Measurements from ENCODE around the gene TFF2.

TFF2 gene

DNA sequence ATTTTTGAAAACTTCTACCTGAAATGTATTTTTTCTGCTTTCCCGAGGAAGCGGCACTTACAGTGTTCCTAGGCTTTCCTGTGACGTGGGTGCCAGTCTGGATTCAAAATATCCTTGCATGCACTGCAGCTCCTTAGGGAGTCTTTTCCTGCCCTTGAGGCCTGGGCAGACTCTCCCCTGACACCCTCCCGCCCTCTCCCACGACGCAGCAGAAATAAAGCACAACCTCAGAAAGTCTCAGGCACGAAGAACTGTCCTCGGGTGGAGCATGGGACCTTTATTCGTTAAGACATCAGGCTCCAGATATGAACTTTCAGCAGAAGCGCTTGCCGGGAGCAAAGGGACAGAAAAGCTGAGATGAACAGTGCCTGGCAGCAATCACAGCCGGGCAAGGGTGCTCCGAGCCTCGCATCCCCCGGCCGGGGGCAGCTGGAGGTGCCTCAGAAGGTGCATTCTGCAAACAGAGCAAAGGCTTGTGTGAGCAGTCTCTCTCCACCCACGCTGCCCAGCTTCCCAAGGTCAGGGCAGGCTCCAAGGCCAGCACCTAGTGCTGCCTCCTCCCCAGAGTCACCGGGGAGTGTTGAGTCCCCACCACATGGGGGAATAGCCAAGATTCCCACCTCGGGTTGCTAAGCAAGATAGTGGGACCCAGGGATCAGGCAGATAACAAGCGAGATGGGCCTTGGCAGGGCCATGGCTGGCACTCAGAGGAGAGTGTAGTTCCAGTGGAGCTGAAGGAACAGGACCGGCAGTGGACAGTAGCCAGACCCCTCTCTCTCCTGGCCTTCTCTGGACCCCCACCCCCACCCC, 38.8 kb downstream of the TFF2 start:
- H3K9ac ChIP-seq (ENCODE audit: low read depth, low read length): no peak overlapping the region
- no peaks in the 10 kb centered on the region for H3K9me3 ChIP-seq (ENCODE audit: control insufficient read depth, insufficient read depth, low read length)
- no peaks in the 10 kb centered on the region for H3K36me3 ChIP-seq (ENCODE audit: control insufficient read depth, insufficient read depth, low read length)
- H3K4me3 ChIP-seq (ENCODE audit: low read depth, low read length): no peak overlapping the region
- H3K27me3 ChIP-seq (ENCODE audit: control insufficient read depth, insufficient read depth, low read length): peaks cover 4% of the 10 kb centered on the region
- H3K4me1 ChIP-seq (ENCODE audit: control insufficient read depth, insufficient read depth, low read length): peaks cover 11% of the 10 kb centered on the region

DNA sequence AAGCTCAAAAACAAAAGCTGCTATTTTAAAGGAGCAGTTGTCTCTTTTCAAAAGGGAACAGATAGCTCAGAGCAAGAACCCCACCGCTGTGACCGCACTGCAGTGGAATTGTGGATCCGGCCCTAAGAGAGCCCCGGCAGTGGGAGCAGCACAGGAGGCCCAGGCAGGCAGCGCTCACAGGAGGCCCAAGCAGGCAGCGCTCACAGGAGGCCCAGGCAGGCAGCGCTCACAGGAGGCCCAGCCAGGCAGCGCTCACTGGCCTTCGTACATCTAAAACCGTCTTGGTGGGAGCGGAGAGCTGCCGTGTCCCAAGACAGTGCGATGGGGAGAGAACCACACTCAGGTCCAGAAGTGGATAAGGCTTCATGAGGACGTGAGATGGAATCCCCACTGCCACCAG, 39.6 kb downstream of the TFF2 start:
- Histone ChIP-seq H3K4me1 (ENCODE audit: control insufficient read depth, insufficient read depth, low read length) (peaks cover 9% of the 10 kb centered on the region), H3K27me3 (ENCODE audit: control insufficient read depth, insufficient read depth, low read length) (peaks cover 4% of the 10 kb centered on the region)

DNA sequence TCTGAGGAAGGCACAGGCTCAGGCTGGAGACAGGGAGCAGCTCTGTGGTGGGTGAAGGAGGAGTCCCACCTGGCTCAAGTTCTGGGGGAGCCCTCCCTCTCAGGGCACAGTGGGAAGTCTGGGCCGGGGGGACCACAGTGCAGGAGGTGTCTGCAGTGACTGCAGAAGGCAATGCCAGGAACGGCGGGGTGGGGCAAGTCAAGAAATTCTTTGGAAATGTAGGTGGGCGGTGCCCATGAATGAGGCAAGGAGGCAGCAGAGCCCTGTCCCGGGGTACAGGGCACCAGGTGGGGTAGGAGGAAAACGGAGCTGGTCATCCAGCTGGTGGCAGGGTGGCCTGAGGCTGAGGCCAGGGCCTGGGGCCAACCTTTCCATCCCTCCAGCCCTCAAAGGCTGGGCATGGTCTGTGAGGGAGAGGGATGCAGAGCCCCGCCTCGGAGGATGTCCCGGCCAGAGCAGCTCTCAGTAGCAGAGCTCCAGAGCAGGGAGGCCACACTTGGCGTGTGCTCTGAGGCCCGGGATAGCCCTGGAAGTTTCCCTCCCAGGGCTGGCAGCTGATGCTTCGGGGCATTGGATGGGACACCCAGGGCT, 40.3 kb downstream of the TFF2 start:
- Histone ChIP-seq H3K4me3 (ENCODE audit: low read depth, low read length) (peak overlapping the region; percentile 33), H3K36me3 (ENCODE audit: control insufficient read depth, insufficient read depth, low read length) (no peaks in the 10 kb centered on the region), H3K27me3 (ENCODE audit: control insufficient read depth, insufficient read depth, low read length) (peaks cover 4% of the 10 kb centered on the region), H3K9ac (ENCODE audit: low read depth, low read length) (no peak overlapping the region), H3K4me1 (ENCODE audit: control insufficient read depth, insufficient read depth, low read length) (peaks cover 9% of the 10 kb centered on the region), H3K9me3 (ENCODE audit: control insufficient read depth, insufficient read depth, low read length) (no peaks in the 10 kb centered on the region)

More for the DNA sequence above, 39.6 kb downstream of the TFF2 start:
- H3K4me3 ChIP-seq (ENCODE audit: low read depth, low read length): no peak overlapping the region
- no peaks in the 10 kb centered on the region for H3K9me3 ChIP-seq (ENCODE audit: control insufficient read depth, insufficient read depth, low read length)
- no peaks in the 10 kb centered on the region for H3K36me3 ChIP-seq (ENCODE audit: control insufficient read depth, insufficient read depth, low read length)
- no peak overlapping the region for H3K9ac ChIP-seq (ENCODE audit: low read depth, low read length)

DNA sequence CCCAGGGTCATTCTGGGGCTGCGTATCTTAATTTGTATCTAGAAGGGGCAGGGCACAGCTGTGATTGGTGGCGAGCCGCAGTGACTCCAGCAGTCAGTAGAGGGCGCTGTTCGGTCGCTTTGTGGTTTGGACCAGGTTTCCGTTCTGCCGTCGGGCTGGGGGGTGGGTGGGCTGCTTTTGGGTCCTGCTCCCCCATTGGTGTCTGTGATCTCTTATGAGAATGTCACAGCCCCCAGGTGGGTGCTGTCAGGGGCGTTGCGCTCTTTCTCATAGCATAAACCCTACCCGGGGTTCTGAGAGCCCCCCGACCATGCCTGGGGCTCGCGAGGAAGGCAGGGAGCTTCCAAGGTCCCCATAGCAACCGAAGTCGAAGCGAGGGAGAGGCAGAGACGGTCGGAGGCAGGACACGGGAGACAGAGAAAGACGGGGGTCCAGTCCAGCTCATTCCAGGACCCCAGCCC, 41.0 kb downstream of the TFF2 start:
- no peak overlapping the region for H3K9ac ChIP-seq (ENCODE audit: low read depth, low read length)
- peaks cover 9% of the 10 kb centered on the region for H3K4me1 ChIP-seq (ENCODE audit: control insufficient read depth, insufficient read depth, low read length)
- peaks cover 4% of the 10 kb centered on the region for H3K27me3 ChIP-seq (ENCODE audit: control insufficient read depth, insufficient read depth, low read length)
- no peaks in the 10 kb centered on the region for H3K9me3 ChIP-seq (ENCODE audit: control insufficient read depth, insufficient read depth, low read length)
- no peaks in the 10 kb centered on the region for H3K36me3 ChIP-seq (ENCODE audit: control insufficient read depth, insufficient read depth, low read length)
- H3K4me3 ChIP-seq (ENCODE audit: low read depth, low read length): peak overlapping the region; percentile 33

DNA sequence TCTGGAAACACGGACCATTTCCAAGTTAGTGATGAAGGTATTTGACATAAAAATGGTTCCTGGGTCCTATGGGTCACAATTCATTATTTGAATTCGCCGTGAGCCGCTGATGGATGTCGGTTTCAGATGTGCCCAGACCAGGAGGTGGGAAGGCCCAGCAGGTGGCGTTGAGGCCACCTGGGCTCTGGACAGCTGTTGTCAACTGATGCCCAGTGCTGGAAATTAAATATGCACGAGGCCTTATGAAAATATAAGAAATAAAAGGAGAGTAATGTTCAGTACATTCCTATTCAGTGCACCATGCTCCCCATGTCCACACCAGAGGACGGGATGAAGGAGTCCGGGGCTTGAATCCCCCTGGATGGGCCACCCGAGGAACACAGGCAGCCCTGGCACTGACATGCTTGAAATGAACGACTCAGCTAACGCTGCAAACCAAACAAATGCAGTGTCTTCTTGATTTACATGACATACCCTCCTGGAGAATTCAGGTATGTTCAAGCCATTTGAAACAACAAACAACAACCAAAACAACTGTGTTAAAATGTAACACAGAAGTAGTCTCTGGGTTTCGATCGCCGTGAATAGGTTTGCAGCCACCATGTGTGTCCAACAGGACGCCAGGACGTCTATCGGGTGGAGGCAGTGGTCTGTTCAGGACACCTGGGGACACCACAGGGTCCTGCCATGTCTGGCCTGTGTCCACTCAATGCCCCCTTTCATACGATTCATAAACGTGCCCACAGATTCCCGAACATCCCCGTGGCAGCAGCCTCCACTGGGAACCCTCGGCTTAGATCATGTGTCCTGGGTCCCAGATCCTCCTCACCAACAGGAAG, 41.7 kb downstream of the TFF2 start:
- H3K9ac ChIP-seq (ENCODE audit: low read depth, low read length): no peak overlapping the region
- no peaks in the 10 kb centered on the region for H3K36me3 ChIP-seq (ENCODE audit: control insufficient read depth, insufficient read depth, low read length)
- H3K27me3 ChIP-seq (ENCODE audit: control insufficient read depth, insufficient read depth, low read length): peaks cover 4% of the 10 kb centered on the region
- peaks cover 8% of the 10 kb centered on the region for H3K4me1 ChIP-seq (ENCODE audit: control insufficient read depth, insufficient read depth, low read length)
- H3K4me3 ChIP-seq (ENCODE audit: low read depth, low read length): no peak overlapping the region
- no peaks in the 10 kb centered on the region for H3K9me3 ChIP-seq (ENCODE audit: control insufficient read depth, insufficient read depth, low read length)

DNA sequence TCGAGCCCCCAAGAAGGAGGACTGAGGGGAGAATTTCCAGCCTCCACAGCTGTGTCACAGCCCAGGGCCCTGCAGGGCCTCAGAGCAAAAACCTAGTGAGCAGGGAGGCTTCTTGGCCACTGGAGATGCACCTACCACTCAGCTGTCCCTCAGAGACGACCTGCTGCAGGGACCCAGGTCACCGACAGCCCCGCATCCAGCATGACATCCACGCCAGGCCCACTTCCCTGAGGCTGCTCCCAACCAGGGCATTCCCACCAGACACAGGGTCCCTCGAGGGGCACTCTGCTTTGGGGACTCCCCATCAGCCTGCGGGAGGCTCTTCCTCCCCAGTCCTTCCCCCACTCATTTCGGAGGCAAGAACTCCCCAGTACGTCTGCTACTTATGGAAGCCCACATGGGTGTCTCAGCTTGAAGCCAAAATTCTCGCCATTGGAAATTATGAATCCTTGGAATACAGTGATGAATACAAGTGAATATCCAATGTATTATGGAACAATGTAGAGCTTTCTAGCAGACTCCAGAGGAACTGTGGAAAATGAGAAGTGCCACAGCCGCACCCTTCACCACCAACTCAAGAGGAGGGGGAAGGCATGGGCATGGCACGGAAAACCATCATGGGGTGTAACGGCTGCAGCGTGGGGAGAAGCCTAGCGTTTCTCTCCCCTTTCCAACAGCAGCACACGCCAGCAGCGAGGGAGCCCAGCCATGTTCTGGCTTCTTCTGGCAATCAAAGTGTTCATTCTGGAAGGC, 42.5 kb downstream of the TFF2 start:
- Histone ChIP-seq H3K4me3 (ENCODE audit: low read depth, low read length) (no peak overlapping the region), H3K27me3 (ENCODE audit: control insufficient read depth, insufficient read depth, low read length) (peaks cover 4% of the 10 kb centered on the region), H3K36me3 (ENCODE audit: control insufficient read depth, insufficient read depth, low read length) (no peaks in the 10 kb centered on the region), H3K9me3 (ENCODE audit: control insufficient read depth, insufficient read depth, low read length) (no peaks in the 10 kb centered on the region), H3K9ac (ENCODE audit: low read depth, low read length) (no peak overlapping the region), H3K4me1 (ENCODE audit: control insufficient read depth, insufficient read depth, low read length) (peaks cover 3% of the 10 kb centered on the region)

DNA sequence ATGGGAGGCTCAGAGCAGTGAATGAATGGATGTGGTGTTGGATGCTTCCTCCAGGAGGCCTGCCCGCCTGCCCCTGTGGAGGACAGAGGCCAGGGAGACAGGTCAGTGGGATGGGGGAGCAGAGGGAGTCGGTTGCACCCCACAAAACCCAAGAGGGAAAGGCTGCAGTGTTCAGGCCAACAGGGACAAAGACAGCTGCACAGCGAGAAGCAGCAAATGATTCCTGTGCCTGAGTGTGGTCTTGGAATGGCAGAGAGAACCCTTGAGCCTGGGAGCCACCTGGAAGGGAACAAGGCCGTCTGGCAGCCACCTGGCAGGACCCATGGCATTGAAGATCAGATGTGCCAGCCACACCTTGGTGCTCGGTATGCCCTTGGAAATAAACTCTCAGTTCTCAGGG, 43.7 kb downstream of the TFF2 start:
- no peaks in the 10 kb centered on the region for H3K36me3 ChIP-seq (ENCODE audit: control insufficient read depth, insufficient read depth, low read length)
- H3K4me1 ChIP-seq (ENCODE audit: control insufficient read depth, insufficient read depth, low read length): no peaks in the 10 kb centered on the region
- H3K27me3 ChIP-seq (ENCODE audit: control insufficient read depth, insufficient read depth, low read length): peaks cover 4% of the 10 kb centered on the region
- no peak overlapping the region for H3K4me3 ChIP-seq (ENCODE audit: low read depth, low read length)
- no peaks in the 10 kb centered on the region for H3K9me3 ChIP-seq (ENCODE audit: control insufficient read depth, insufficient read depth, low read length)
- H3K9ac ChIP-seq (ENCODE audit: low read depth, low read length): no peak overlapping the region

DNA sequence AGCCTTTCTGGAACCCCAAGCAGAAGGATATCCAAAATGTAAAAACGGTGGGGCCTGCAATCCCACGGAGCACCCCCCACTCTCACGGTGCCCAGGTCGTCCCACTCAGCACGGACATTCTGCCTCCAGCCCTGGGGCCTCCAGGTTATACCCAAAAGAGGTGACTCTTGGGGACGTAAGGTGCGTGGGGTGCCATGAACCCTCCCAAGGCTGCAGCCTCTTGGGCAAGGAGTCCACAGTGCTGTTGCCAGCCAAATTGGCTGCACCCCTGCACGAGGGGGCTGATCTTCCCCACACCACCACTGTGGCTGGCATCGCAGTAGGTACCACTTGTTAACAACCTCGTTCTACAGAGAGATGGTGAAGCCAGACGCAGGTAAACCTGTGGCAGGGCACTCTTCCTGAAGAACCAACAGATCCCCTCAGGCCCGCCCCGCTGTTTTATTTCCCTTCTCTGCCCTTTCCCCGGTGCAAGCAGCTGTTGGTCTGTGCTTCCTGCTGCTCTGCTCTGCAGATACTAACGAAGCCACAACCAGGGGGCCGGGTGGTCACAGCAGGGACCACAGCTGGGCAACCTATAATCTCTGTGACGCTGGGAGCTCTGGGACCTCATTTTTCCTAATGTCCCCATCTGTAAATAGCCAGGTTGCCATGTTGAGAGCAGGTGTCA, 44.3 kb downstream of the TFF2 start:
- Histone ChIP-seq H3K9me3 (ENCODE audit: control insufficient read depth, insufficient read depth, low read length) (no peaks in the 10 kb centered on the region), H3K4me1 (ENCODE audit: control insufficient read depth, insufficient read depth, low read length) (no peaks in the 10 kb centered on the region)

DNA sequence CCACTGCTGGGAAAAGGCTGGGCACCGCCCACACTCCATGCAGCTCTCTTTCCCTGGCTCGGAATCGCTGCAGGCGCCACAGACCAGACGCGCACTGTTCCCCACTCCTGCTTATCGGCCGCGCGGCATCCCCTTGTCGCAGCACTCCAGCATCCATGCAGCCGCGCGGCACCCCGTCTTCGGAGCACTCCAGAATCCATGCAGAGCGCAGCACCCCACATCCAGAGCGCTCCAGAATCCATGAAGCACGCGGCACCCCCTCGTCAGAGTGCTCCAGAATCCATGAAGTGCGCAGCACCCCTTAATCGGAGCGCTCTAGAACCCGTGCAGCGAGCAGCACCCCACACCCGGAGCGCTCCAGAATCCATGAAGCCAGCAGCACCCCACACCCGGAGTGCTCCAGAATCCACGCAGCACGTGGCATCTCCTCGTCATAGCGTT, 45.1 kb downstream of the TFF2 start:
- Histone ChIP-seq H3K4me3 (ENCODE audit: low read depth, low read length) (no peak overlapping the region), H3K27me3 (ENCODE audit: control insufficient read depth, insufficient read depth, low read length) (peaks cover 4% of the 10 kb centered on the region), H3K4me1 (ENCODE audit: control insufficient read depth, insufficient read depth, low read length) (no peaks in the 10 kb centered on the region), H3K9ac (ENCODE audit: low read depth, low read length) (no peak overlapping the region), H3K9me3 (ENCODE audit: control insufficient read depth, insufficient read depth, low read length) (no peaks in the 10 kb centered on the region), H3K36me3 (ENCODE audit: control insufficient read depth, insufficient read depth, low read length) (no peaks in the 10 kb centered on the region)

More for the DNA sequence above, 44.3 kb downstream of the TFF2 start:
- Histone ChIP-seq H3K4me3 (ENCODE audit: low read depth, low read length) (no peak overlapping the region), H3K36me3 (ENCODE audit: control insufficient read depth, insufficient read depth, low read length) (no peaks in the 10 kb centered on the region), H3K9ac (ENCODE audit: low read depth, low read length) (no peak overlapping the region), H3K27me3 (ENCODE audit: control insufficient read depth, insufficient read depth, low read length) (peaks cover 4% of the 10 kb centered on the region)

DNA sequence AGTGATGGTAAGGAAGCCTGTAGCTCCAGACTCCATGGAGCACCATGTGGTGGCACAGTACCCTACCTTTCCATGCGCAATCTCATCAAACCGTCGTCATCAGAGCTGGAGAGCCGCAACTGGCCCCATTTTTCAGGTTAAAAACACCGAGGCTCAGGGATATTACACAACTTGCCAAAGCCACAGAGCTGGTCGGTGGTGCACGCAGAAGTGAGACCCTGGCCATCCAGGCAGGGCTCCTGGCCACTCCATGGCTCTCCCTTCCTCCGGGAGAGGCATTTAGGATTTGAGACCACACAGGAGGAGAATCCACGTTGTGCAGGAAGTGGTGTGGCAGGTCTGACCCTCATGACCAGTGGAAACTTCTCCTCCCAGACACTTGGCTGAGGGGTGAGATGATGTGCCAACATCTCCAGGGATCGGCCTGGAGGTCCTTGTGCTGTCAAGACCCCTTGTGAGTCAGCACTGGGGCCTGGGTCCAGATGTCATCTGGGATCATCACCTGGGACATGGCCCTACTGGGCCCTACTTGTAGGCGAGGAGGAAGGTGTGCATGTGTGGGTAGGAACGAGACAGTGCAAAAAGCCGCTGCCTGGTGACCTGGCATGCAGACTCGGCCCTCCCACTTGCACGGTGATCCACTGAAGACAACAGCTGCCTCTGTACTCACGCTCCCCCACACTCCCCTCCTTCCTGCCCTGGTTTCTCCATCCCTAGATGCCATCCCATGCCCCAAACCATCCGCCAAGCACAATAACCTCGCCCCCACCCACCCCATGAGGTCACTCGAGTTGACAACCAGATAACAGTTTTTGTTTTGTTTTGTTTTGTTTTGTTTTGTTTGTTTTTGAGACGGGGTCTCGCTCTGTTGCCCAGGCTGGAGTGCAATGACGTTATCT, 46.0 kb downstream of the TFF2 start:
- Histone ChIP-seq H3K4me3 (ENCODE audit: low read depth, low read length) (no peak overlapping the region), H3K9me3 (ENCODE audit: control insufficient read depth, insufficient read depth, low read length) (no peaks in the 10 kb centered on the region), H3K27me3 (ENCODE audit: control insufficient read depth, insufficient read depth, low read length) (no peaks in the 10 kb centered on the region), H3K36me3 (ENCODE audit: control insufficient read depth, insufficient read depth, low read length) (no peaks in the 10 kb centered on the region), H3K4me1 (ENCODE audit: control insufficient read depth, insufficient read depth, low read length) (no peaks in the 10 kb centered on the region), H3K9ac (ENCODE audit: low read depth, low read length) (no peak overlapping the region)
